GM18858 (cell line): ENCODE results near the gene SPEF2.

Source experiments
- ATAC-seq: cut with Tn5 transposase; IDR thresholded peaks from one replicate; pipeline ENCODE4 v1.9.1; 2021; ENCODE audit not compliant: unreplicated experiment

The SPEF2 gene, protein sequence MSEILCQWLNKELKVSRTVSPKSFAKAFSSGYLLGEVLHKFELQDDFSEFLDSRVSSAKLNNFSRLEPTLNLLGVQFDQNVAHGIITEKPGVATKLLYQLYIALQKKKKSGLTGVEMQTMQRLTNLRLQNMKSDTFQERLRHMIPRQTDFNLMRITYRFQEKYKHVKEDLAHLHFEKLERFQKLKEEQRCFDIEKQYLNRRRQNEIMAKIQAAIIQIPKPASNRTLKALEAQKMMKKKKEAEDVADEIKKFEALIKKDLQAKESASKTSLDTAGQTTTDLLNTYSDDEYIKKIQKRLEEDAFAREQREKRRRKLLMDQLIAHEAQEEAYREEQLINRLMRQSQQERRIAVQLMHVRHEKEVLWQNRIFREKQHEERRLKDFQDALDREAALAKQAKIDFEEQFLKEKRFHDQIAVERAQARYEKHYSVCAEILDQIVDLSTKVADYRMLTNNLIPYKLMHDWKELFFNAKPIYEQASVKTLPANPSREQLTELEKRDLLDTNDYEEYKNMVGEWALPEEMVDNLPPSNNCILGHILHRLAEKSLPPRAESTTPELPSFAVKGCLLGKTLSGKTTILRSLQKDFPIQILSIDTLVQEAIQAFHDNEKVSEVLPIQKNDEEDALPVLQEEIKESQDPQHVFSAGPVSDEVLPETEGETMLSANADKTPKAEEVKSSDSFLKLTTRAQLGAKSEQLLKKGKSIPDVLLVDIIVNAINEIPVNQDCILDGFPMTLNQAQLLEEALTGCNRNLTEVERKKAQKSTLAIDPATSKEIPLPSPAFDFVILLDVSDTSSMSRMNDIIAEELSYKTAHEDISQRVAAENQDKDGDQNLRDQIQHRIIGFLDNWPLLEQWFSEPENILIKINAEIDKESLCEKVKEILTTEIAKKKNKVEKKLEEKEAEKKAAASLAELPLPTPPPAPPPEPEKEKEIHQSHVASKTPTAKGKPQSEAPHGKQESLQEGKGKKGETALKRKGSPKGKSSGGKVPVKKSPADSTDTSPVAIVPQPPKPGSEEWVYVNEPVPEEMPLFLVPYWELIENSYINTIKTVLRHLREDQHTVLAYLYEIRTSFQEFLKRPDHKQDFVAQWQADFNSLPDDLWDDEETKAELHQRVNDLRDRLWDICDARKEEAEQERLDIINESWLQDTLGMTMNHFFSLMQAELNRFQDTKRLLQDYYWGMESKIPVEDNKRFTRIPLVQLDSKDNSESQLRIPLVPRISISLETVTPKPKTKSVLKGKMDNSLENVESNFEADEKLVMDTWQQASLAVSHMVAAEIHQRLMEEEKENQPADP (N-terminal part only)

GRCh38 chr5:35617435-35618303 lies at the start of gene SPEF2:
TSS of gene SPEF2 (plus strand) at chr5:35617863. CDS start at chr5:35617998, 135 bp downstream.
- ATAC-seq: peak; percentile 85

- no peak for ATAC-seq
Observed at GRCh38 chr5:35575578-35575977, 42.1 kb upstream of the SPEF2 start.

DNA sequence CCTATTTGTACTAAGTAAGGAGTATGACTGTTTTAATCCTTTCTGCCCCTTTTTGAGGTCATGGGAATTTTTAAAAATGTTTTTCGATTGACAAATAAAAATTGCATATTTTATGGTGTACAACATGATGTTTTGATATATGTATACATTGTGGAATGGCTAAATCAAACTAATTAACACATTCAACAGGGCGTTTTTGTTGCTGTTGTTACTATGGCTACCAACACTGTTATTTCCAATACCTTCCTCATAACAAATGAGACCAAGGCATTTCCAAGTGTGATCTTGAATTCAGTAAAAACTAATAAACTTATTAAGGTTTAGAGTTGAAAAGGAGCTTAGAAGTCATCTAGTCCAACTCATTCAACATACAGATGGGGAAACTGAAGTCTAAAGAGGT lies 30.2 kb upstream of the SPEF2 start:
- no peak for ATAC-seq

DNA sequence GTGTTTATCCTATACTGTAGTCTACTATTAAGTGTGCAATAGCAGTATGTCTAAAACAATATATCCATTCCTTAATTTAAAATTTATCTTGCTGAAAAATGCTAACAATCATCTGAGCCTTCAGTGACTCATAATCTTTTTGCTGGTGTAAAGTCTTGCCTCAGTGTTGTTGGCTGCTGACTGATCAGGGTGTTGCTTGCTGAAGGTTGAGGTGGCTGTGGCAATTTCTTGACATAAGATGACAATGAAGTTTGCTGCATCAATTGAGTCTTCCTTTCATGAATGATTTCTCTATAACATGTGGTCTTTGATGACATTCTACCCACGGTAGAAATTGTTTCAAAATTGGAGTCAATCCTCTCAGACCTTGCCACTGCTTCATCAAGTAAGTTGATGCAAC lies 24.3 kb upstream of the SPEF2 start:
- ATAC-seq: no peak

DNA sequence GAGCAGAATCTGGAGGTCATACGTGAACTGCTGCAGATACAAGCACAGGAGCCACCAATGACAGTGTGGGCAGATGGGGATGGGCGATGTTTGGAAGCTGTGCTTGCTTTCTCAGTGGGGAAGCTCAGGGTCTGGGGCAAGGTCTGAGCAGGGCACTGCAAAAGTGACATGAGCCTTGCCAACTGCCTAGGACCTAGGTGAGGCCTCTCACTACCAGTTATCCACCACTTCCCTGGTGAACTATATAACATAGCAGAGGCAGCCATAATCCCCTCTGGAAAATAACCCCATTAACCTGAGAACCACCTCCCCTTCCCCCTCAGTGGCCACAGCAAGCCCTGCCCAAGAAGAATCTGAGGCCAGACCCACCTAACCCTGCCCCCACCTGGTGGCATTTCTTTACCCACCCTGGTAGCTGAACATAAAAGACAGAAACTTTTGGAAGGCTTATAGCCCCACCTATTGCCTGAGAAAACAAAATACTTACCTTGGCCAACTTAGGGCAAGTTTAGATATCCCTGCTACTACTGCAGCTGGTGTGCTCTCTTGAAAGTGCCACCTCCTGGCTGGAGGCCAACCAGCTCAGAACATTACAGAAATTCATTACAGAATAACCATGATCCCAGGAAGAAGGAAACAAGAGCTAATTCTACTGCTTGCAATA lies 18.8 kb upstream of the SPEF2 start:
- no peak for ATAC-seq

GRCh38 chr5:35600591-35600990 lies 17.1 kb upstream of the SPEF2 start:
- no peak for ATAC-seq

DNA sequence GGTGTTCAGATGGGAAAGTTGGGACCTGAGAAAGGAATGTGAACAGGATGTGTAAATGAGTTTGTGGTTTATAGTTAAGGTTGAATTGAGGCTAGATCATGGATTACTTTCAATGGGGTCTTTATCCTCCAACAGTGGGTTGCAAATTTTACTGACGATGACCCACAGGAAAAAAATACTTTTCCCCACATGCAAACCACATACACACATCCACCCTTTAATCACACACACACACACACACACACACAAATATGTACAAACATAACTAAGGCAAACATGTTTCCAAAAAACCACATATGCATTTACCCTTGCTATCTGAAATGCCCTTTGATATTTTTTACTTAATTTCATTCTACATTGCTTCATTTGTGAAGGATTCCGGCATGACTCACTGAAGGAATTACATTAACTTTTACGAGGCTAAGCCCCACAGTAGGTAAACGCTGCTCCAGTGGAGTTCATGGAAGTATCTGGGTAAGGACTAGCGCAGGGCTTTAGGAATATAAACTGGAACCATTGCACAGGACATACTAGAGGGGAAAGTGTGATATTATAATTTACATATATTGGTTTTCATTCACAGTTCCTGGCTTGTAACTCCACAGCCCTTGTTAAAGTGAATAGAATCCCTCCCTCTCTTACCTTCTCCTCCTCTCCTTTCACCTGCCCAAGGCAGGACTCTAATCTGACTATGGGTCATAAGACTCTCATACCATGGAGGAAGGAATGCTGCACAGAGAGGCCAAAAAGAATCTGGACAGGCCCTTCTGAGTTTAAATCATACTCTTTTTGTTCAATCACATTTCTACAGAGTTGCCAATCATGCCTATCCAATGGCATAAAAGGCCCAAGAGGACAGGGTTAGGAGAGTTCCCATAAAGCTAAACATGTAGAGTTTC lies 8.5 kb upstream of the SPEF2 start:
- ATAC-seq: no peak

GRCh38 chr5:35617060-35617434 lies 616 bp upstream of the SPEF2 start:
- ATAC-seq: no peak

- ATAC-seq: no peak
Observed at GRCh38 chr5:35618304-35618636, 607 bp downstream of the SPEF2 start.

- ATAC-seq: no peak
Observed at GRCh38 chr5:35618781-35619180, 1.1 kb downstream of the SPEF2 start.

DNA sequence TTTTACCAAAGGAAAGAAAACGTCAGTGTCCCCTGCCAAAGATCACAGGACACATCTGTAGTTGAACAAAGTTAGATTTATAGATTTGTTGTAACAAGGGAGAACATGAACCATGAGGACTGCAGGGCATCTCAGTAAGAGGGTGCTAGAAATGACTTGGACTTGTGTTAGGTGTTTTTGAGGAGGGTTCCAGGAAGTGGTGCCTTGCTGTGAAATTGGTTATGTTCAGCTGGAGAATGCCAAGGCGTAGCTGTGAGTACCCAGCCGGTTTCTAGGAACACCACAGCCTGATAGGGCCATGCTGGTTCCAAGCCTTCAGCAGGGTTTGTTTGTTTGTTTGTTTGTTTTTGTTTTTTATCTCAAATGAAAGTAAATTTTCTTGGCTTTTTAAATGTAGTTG lies 5.3 kb downstream of the SPEF2 start:
- no peak for ATAC-seq

- ATAC-seq: no peak
Observed at GRCh38 chr5:35623991-35624390, 6.3 kb downstream of the SPEF2 start.

DNA sequence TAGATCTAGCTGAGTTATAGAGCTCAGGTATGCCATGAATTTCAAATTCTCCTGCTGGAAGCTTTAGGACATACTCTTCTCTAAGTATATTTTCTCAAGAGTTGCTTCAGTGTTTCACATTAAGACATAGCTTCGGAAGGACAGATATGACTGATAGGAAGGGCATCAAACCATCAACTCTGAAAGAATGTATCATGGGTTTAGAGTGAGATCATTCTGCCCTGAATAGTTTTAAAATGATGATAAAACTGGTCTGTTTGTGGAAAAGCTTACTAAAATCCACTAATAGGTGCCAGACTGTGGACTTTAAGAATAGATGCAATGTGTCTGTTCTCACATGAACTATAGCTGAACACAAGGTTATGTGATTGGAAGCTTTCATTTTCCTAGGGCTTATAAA lies 8.4 kb downstream of the SPEF2 start:
- ATAC-seq: no peak

DNA sequence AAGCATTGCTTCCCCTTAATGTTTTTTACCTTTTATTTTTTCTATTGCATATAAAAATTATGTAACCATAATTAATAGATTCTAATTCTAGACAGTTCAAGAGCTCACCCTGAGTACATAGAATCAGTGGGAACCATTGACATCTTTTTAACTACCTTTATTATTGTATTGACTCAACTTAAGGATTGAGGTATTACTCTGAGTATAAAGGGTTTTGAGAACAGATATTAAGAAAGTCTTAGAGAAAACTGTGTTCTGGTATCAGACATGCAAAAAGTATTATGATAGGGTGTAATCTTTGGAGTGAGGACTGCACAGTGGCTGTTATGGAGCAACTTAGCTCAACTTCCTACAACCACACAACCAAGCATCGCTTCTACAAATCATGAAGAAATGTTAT lies 8.9 kb downstream of the SPEF2 start:
- ATAC-seq: no peak

DNA sequence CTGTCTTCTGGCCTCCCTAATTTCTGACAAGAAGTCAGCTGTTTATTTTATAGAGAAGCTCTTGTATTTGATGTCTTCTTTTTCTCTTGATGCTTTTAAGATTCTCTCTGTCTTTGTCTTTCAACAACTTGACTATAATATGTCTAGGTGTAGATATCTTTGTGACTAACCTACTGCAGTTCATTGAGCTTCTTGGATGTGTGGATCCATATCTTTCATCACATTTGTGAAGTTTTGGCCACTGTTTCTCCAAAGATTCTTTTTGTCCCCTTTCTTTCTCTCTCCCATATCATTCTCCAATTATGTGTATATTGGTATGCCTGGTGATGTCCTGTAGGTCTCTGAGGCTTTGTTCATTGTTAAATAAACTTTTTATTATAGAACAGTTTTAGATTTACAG lies 16.7 kb downstream of the SPEF2 start:
- no peak for ATAC-seq

GRCh38 chr5:35640623-35641022 lies 23.0 kb downstream of the SPEF2 start:
- ATAC-seq: no peak

GRCh38 chr5:35644543-35644942 lies 26.9 kb downstream of the SPEF2 start:
- ATAC-seq: no peak

DNA sequence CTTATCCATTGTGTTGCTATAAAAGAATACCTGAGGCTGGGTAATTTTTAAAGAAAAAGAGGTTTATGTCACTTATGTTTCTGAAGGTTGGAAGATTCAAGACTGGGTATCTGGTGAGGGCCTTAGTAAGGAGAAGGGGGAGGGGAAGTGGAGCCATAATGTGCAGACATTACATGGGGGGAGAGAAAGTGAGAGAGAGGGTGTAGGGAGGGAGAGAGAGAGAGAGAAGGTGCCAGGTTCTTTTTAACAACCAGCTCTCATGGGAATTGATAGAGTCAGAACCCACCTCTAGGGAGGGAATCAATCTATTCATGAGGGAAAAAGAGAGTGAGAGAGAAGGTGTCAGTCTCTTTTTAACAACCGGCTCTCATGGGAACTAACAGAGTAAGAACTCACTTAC lies 29.5 kb downstream of the SPEF2 start:
- no peak for ATAC-seq

DNA sequence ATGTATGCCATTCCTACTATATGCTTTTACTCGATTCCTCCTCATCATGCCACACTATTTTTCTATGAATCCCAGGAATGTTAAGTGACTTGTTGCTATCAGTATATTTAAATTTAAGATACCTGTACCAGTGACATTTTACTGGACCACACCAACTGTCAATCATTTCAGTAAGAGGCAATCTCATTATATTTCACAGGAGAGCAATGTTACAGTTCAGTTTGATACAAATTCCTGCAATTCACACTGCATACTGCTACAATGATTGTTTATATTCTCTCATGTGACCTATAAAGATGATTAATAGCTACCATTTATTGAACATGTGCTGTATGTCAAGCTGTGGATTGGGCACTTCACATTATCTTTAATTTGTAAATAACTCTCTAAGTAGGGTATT lies 30.0 kb downstream of the SPEF2 start:
- no peak for ATAC-seq
